DMS153 treated with DMSO at 0.1 percent for 48 hours (cell line): ENCODE results near the gene SNX8.
"Not testable (repeated sequence)": the region's sequence is repeated elsewhere in the genome, so short reads cannot be mapped to it uniquely, and the experiment has no call there.

ENCODE experiments used
- DNase-seq: peaks from one replicate; lab custom pipeline; 2025; ENCODE audit not compliant: unreplicated experiment; lab: John Stamatoyannopoulos, UW

Gene SNX8

DNA sequence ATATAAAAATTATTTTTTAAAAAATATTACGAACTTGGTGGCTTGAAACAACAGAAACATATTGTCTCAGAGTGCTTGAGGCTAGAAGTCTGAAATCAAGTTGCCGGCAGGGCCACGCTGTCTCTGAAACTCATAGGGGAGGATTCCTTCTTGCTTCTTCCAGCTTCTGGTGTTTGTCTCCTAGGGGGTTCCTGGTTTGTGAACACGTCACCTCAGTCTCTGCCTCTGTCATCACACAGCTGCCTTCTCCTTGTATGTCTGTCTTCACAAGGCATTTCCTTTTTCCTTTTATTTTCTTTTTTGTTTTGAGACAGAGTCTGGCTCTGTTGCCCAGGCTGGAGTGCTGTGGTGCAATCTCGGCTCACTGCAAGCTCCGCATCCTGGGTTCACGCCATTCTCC is 12.7 kb upstream of the SNX8 start:
- no peak for DNase-seq

DNA sequence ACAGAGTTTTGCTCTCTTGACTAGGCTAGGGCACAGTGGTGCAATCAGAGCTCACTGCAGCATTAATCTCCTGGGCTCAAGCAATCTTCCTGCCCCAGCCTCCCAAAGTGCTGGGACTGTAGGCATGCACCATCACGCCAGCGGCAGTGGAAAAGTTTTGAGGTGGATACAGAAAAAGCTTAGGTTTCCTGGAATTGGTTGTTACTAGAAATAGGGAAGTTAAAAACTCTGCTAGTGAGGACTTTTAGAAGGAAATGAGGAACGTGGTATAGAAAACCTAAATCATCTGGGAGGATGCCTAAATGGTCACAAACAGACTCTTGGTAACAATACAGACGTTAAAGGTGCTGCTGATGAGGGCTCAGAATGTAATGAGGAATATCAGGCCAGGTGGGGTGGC is 10.9 kb upstream of the SNX8 start:
- no peak for DNase-seq

DNA sequence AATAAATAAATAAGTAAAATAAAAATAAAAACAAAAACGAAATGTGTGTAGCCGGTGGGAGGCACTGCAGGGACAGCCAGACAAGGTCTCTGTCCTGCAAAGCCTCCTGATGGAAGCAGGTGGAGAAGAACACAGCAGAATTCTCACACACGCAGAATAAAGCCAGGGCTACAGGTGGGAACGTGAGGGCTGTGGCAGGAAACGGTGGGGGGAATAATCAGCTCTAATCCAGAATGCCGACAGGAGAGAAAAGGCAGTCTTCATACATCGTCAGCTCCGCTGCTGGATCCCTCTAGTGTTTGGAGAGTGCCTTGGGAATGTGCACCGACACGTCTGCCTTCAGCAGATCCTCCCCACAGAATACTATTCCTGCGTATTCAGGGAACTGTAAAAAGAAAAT is 6.8 kb upstream of the SNX8 start:
- peak; percentile 39 for DNase-seq

DNA sequence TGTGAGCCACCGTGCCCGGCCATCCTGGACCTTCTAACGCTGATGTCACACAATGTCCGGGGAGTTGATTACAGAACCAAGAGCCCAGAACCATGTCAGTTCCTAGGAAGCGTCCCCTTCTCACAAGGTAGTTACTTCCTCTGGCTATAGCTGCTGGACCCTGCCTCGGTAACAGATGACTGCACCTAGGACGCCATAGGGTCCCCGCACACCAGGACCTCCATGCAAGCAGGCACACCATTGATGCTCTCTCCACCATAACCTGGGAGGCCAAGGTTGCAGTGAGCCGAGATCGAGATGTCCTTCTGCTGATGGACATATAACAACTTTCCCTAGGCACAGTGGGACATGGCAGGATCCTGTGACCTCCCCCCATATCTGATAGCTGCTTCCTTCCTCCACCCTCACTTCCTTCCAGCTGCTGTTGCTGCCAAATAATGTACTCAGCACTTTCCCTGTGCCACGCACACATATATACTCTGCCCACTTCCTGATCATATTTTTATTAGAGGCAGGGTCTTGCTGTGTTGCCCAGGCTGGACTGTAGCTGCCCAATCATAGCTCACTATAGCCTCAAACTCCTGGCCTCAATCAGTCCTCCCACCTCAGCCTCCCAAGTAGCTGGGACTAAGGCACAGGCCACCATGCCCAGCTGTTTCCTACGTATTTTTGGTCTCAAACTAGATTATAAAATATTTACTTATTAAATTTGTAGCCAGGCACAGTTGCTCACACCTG is 3.5 kb upstream of the SNX8 start:
- DNase-seq = no peak

DNA sequence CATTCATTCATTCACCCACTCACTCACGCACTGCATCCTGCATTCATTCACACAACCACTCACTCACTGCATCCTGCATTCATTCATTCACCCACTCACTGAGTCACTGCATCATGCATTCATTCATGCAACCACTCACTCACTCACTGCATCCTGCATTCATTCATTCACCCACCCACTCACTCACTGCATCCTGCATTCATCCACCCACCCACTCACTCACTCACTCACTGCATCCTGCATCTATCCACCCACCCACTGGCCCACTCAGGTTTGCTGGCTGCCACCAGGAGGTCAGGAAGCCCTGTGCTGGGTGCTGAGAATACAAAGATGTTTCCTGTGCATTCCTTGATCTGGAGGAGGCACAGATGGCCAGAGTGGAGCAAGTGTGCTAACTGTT is 2.3 kb upstream of the SNX8 start:
- DNase-seq = no peak

DNA sequence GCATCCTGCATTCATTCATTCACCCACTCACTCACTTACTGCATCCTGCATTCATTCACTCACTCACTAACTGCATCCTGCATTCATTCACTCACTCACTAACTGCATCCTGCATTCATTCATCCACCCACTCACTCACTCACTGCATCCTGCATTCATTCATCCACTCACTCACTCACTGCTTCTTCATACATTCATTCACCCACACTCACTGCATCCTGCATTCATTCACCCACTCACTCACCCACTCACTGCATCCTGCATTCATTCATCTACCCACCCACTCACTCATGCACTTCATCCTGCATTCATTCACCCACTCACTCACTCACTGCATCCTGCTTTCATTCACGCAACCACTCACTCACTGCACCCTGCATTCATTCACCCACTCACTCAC is 1.5 kb upstream of the SNX8 start:
- DNase-seq = no peak

DNA sequence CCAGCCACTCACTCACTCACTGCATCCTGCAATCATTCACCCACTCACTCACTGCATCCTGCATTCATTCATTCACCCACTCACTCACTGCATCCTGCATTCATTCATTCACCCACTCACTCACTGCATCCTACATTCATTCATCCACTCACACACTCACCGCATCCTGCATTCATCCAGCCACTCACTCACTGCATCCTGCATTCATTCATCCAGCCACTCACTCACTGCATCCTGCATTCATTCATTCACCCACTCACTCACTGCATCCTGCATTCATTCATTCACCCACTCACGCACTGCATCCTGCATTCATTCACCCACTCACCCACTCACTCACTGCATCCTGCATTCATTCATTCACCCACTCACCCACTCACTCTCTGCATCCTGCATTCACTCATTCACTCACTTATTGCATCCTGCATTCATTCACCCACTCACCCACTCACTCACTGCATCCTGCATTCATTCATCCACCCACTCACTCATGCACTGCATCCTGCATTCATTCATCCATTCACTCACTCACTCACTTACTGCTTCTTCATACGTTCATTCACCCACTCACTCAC is 802 bp upstream of the SNX8 start:
- DNase-seq = not testable (repeated sequence)

DNA sequence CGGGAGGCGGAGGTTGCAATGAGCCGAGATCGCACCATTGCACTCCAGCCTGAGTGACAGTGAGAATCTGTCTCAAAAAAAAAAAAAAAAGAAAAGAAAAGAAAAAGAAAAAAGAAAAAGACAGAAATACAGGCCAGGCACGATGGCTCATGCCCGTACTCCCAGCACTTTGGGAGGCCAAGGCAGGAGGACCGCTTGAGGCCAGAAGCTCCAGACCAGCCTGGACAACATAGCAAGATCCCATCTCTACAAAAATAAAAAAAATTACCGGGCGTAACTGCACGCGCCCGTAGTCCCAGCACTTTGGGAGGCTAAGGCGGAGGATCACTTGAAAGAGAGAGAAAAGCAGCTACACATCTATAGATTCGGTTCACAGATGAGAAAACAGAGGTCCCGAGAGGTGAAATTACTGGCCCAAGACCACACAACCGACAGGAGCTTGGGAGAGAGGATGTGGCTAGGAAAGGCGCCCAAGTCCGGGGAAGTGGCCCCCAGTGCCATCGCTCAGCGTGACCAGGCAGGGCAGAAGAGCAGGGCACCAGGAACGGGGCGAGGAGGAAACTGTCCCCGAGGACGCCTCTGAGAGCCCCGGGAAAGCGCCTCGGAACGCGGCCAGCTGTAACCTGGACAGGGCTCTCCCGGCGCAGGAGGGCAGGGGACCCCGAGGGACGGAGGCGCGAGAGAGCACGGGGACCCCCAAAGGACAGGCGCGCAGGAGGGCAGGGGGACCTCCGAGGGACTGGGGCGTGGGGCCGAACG is 612 bp downstream of the SNX8 start:
- no peak for DNase-seq

DNA sequence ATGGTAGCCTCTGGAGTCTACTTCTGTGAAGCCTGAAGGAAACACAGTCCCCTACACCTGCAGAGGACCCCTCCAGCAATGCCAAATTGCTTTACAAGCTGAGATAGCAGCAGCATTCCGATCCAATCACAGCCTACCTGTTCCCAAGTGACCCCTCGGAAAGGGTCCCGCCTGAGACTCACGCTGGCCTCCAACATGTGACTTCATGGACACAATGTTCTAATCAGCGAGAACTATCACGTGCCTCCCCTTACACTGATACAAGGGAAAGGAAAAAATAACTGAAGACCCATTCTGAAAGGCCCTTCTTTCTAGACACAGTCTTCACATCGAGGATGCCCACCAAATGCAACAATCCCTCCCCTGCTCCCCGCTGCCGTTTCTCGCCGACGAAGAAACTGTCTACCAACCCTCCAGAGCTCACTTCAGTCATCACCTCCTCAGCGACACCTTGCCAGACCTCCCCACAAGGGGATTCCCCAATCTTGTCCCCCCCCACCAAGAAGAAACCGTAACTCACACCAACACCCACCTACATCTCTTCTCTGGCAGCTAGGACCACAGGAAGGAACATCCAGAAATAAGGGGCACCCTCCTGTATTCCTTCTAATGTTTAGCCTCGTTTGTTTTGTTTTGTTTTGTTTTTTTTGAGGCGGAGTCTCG is 1.8 kb downstream of the SNX8 start:
- no peak for DNase-seq

DNA sequence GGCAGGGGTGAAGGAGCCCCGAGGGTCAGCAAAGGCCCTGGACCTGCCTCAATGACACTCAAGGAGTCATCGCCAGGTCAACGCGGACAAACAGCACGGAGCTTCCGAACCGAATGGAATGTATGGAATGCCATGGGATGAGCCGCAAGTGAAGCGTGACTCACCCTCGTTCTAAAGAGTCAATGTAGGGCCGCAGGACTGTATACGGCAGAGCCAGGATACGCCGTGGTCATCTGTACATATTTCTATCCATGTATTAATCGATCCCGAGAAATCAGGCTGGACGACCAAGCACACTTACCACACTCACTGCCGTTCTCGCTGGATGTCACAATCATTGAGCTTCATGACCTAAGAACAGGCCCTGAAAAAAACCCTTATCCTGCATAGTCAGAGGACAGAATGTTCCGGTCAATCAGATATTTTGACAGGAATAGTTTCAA is 4.3 kb downstream of the SNX8 start:
- no peak for DNase-seq

DNA sequence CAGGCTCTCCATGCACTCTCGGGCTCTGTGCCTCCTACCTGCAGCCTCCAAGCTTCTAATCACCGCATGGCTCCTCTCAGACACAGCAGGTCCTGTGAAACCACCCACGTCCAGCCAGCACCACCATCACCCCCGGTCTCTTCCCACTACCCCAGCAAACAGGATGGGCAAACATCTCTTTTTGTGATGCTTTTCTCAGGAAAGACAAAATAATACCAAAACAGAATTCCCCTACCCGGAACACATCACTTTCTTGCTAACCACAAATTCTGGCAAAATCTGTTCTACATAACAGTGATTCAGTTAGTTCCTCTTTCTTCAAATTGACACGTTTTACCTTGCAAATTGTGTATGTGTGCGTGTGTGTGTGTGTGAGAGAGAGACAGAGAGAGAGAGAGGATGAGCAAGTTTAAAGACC is 6.5 kb downstream of the SNX8 start:
- no peak for DNase-seq

DNA sequence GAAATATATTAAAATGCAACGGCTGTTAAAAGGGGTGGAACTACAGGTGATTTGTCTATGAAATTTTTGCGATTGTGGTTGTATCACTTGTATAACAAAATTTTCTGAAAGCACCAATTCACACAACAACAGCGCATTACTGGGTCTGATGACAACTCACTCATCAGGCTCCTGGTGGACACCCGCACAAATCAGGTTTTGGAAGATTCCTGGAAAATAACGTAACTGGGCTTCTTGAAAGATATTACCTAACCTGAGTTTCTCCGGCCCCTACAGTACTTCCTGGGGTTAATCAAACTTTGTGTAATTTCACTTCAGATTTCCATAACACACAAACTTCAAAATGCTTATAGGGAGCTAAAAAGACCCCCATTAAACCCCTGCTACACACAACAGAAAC is 7.6 kb downstream of the SNX8 start:
- DNase-seq = no peak

DNA sequence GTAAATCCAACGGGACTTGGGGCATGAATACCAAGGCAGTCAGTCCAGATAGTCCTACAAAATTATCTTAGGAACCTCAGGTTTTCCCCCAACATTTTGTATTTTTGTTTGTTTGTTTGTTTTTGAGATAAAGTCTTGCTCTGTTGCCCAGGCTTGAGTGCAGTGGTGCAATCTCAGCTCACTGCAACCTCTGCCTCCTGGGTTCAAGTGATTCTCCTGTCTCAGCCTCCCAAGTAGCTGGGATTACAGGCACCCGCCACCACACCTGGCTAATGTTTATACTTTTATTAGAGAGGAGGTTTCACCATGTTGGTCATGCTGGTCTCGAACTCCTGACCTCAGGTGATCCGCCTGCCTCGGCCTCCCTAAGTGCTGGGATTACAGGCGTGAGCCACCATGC is 9.0 kb downstream of the SNX8 start:
- DNase-seq = not testable (repeated sequence)

DNA sequence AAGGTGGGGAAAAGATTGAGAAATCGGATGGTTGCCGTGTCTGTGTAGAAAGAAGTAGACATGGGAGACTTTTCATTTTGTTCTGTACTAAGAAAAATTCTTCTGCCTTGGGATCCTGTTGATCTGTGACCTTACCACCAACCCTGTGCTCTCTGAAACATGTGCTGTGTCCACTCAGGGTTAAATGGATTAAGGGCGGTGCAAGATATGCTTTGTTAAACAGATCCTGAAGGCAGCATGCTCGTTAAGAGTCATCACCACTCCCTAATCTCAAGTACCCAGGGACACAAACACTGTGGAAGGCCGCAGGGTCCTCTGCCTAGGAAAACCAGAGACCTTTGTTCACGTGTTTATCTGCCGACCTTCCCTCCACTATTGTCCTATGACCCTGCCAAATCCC is 10.7 kb downstream of the SNX8 start:
- not testable (repeated sequence) for DNase-seq

DNA sequence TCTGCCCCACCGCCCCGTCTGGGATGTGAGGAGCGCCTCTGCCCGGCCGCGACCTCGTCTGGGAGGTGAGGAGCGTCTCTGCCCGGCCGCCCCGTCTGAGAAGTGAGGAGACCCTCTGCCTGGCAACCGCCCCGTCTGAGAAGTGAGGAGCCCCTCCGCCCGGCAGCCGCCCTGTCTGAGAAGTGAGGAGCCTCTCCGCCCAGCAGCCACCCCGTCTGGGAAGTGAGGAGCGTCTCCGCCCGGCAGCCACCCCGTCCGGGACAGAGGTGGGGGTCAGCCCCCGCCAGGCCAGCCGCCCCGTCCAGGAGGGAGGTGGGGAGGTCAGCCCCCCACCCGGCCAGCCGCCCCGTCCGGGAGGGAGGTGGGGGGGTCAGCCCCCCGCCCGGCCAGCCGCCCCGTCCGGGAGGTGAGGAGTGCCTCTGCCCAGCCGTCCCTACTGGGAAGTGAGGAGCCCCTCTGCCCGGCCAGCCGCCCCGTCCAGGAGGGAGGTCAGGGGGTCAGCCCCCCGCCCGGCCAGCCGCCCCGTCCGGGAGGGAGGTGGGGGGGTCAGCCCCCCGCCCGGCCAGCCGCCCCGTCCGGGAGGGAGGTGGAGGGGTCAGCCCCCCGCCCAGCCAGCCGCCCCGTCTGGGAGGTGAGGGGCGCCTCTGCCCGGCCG is 11.4 kb downstream of the SNX8 start:
- not testable (repeated sequence) for DNase-seq

DNA sequence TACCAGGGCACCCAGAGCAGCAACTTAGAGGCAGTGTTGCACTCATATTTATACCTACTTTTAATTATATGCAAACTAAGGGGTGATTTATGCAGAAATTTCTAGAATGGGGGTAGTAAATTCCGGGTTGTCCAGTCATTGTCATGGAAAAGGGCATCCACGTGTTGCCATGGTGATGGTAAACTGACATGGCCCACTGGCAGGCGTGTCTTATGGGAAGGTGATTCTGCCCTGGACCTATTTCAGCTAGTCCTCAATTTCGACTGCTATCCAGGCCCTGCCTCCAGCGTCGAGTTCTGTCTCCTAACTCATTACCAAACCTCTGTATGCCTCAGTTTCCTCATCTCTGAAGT is 12.8 kb downstream of the SNX8 start:
- DNase-seq = no peak

DNA sequence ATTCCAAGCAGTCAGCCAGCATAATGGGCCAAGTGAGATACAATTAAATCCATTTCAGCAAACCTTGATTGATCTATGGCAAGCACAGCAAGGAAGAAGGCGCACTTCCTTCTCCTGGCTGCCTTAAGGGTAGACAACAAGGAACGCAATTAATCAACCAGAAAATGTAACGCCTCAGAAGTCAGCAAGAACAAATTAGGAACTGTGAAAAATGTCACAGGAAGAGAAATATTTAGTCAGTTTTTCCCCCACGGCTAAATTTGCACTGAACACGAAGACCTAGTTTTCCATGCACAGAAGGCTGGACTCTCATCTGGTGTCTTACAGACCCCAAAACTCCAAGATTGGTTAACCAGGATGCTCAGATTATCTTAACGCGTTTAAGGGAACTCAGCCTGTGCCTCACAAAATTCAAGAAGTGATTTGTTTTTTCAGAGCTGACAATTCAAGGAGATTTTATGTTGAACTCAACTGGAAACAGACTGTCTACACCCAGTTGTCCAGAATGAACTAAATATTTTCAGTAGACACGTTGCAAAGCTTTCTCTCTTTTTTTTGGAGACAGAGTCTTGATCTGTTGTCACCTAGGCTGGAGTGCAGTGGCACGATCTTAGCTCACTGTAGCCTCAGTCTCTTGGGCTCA is 14.2 kb downstream of the SNX8 start:
- DNase-seq = no peak

DNA sequence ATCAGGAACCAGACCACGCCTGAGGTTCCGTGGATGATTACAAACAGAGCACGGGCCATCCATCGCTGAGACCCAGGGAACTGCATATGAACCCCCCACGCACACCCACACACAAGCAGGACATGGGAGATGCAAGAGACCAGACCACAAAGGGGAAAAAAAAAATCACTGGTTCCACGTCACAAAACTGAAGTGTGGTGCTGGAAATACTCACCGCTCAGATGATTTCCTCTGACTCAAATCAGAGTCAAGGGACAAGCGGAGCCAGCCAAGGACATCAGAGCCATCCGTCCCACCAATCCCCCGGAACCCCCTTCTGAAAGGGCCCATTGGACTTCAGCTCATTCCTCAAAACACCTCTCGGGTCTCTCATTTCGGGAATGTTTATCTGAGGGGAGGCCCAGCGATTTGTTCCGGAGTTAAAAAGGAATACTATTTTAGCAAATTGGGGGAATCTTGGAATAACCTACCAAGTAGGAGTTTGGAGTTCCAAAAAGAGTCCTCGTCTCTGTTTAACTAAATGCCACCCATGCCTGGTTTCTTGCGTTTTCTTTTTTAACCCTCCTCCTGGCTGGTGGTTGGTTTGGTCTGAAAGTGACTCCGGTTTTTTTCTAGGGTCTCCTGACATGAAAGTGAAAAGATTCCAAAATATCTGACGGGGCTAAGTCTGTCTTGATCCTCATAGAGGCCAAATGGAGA is 15.0 kb downstream of the SNX8 start:
- DNase-seq = no peak

DNA sequence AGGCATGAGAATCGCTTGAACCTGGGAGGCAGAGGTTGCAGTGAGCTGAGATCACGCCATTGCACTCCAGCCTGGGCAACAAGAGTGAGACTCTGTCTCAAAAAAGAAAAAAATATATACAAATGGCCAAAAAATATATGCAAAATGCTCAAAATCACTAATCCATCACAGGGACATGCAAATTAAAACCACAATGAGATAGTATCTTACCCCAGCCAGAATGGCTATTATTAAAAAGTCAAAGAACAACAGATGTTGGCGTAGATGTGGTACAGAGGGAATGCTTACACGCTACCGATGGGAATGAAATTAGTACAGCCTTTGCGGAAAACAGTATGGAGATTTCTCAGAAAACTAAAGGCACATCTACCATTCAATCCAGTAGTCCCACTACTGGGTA is 17.4 kb downstream of the SNX8 start:
- DNase-seq = no peak

DNA sequence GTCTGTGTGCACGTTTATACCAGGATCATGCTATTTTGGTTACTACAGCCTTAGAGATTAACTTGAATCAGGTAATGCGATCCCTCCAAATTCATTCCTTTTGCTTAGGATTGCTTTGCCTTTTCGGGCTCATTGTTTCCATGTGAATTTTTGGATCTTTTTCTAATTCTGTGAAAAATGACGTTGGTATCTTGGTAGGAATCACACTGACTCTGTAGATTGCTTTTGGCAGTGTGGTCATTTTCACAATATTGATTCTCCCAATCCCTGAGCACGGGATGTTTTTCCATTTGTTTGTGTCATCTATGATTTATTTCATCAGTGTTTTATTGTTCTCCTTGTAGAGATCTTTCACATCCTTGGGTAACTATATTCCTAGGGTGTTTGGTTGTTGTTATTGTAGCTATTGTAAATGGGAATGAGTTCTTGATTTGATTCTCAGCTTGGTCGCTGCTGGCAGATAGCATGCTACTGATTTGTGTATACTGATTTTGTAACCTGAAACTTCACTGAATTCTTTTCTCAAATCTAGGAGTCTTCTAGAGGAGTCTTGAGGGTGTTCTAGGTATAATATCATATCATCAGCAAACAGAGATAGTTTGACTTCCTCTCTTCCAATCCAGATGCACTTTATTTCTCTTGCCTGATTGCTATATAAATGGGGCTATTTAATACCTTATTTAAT is 18.2 kb downstream of the SNX8 start:
- no peak for DNase-seq
